Endothelial cell of umbilical vein (primary cell): ENCODE measurements around the gene NEURL1B. TPM values are rescaled to one million over a fixed set of nuclear protein-coding genes. Genes with fewer than 3 reads are reported as not detected.

Source experiments
- BruUV-seq: library from RNA; stranded (reverse); fragments of 400-500 nt; replicated peaks from 2 replicates; lab custom pipeline; 2021; lab: Mats Ljungman, UMichigan
- CTCF ChIA-PET: fragments of 300-600, 350-600 bp; sonication (Branson Sonifier 250); formaldehyde crosslinking; loops from one replicate; lab custom pipeline; 2021; ENCODE audit warnings: antibody characterized with exemption, inconsistent platforms; lab: Charles Lee
- POLR2A ChIA-PET: fragments of 300-600, 350-600 bp; sonication (Branson Sonifier 250); formaldehyde crosslinking; loops from one replicate; lab custom pipeline; 2021; ENCODE audit warnings: antibody characterized with exemption, inconsistent platforms; lab: Charles Lee
- DNase-seq: peaks from one replicate; pipeline ENCODE4 v3.0.0-alpha.2; 2011; ENCODE audit warnings: low read depth, low spot score
- FAIRE-seq: peaks from 2 replicates; lab custom pipeline; 2011; peaks lifted over from hg19 to GRCh38; lab: Jason Lieb, UNC
- H2AFZ ChIP-seq: 2 replicates; pipeline ENCODE4 v1.6.0; 2012; ENCODE audit warnings: low read depth, low read length, control low read depth, inconsistent platforms
- H3K27ac ChIP-seq: 2 replicates; pipeline ENCODE4 v1.5.1; 2011; ENCODE audit warnings: low read depth, mild to moderate bottlenecking, control low read depth, low read length, moderate library complexity; ENCODE audit not compliant: insufficient read depth
- H3K27me3 ChIP-seq, 2 experiments: 2 replicates each; pipeline versions ENCODE4 v1.6.0 to v1.6.1; 2011; ENCODE audit warnings: low read length in 2 of 2, mixed read lengths in 1 of 2; ENCODE audit not compliant: control insufficient read depth in 2 of 2, insufficient read depth in 2 of 2
- H3K36me3 ChIP-seq, 2 experiments: 2 replicates in 1 of 2; 3 replicates in 1 of 2; pipeline ENCODE4 v1.5.1; 2011; ENCODE audit warnings: low read length in 2 of 2, mild to moderate bottlenecking in 1 of 2, moderate library complexity in 1 of 2; ENCODE audit not compliant: control insufficient read depth in 2 of 2, insufficient read depth in 2 of 2; ENCODE audit errors: extremely low read depth in 1 of 2
- H3K4me1 ChIP-seq: 3 replicates; pipeline ENCODE4 v1.5.1; 2011; ENCODE audit warnings: mild to moderate bottlenecking, low read length; ENCODE audit not compliant: control insufficient read depth, insufficient read depth; ENCODE audit errors: extremely low read depth
- H3K4me2 ChIP-seq: 2 replicates; pipeline ENCODE4 v1.6.1; 2011; ENCODE audit warnings: low read length, control low read depth, mixed read lengths; ENCODE audit not compliant: insufficient read depth
- H3K4me3 ChIP-seq, 3 experiments: fragments of 200-600 bp in 1 of 3; sonication (generic), shearing (Covaris generic) in 1 of 3; replicated peaks in 1 of 3; 2 replicates each; pipeline ENCODE4 v1.5.1; 2011 to 2016; ENCODE audit warnings: control low read depth in 3 of 3, low read length in 3 of 3, mild to moderate bottlenecking in 2 of 3, inconsistent platforms in 1 of 3, low read depth in 1 of 3, moderate library complexity in 1 of 3; ENCODE audit not compliant: insufficient read depth in 1 of 3
- H3K79me2 ChIP-seq: 2 replicates; pipeline ENCODE4 v1.6.0; 2012; ENCODE audit warnings: low read length, inconsistent platforms; ENCODE audit not compliant: control insufficient read depth, insufficient read depth
- H3K9ac ChIP-seq: replicated peaks from 2 replicates; pipeline ENCODE3; 2011; ENCODE audit warnings: low read length, control low read depth; ENCODE audit not compliant: insufficient read depth; ENCODE audit errors: extremely low read depth
- H3K9me1 ChIP-seq: replicated peaks from 3 replicates; pipeline ENCODE4 v1.6.0; 2011; ENCODE audit warnings: mild to moderate bottlenecking, low read length; ENCODE audit not compliant: control insufficient read depth, insufficient read depth; ENCODE audit errors: extremely low read depth
- H3K9me3 ChIP-seq: replicated peaks from 2 replicates; pipeline ENCODE4 v1.5.1; 2012; ENCODE audit warnings: low read length, inconsistent platforms; ENCODE audit not compliant: control insufficient read depth, insufficient read depth
- H4K20me1 ChIP-seq: replicated peaks from 2 replicates; pipeline ENCODE3; 2011; ENCODE audit warnings: mild to moderate bottlenecking, low read length; ENCODE audit not compliant: control insufficient read depth, insufficient read depth; ENCODE audit errors: extremely low read depth
- EZH2 ChIP-seq: IDR thresholded peaks from 2 replicates; pipeline ENCODE4 v1.6.1; 2012; ENCODE audit warnings: borderline replicate concordance, low read depth, mild to moderate bottlenecking, moderate library complexity, low read length, inconsistent platforms; ENCODE audit not compliant: severe bottlenecking
- FOS ChIP-seq: IDR thresholded peaks from 2 replicates; pipeline ENCODE4 v1.6.1; 2011; ENCODE audit warnings: mild to moderate bottlenecking, low read length, moderate library complexity, borderline replicate concordance; ENCODE audit not compliant: insufficient read depth
- GATA2 ChIP-seq: IDR thresholded peaks from 2 replicates; pipeline ENCODE4 v1.7.0; 2011; ENCODE audit warnings: low read depth, mild to moderate bottlenecking, moderate library complexity, mixed read lengths, low read length; ENCODE audit not compliant: insufficient read length, insufficient read depth
- JUN ChIP-seq: IDR thresholded peaks from 2 replicates; pipeline ENCODE4 v1.6.1; 2011; ENCODE audit warnings: borderline replicate concordance, low read depth; ENCODE audit not compliant: insufficient read length, insufficient read depth
- MYC ChIP-seq: IDR thresholded peaks from one replicate; pipeline ENCODE4 v1.6.1; 2011; ENCODE audit warnings: mild to moderate bottlenecking, low read depth, low read length
- POLR2A ChIP-seq: IDR thresholded peaks from 2 replicates; pipeline ENCODE4 v1.6.1; 2012; ENCODE audit warnings: low read depth, mild to moderate bottlenecking, control low read depth, low read length
- POLR2AphosphoS5 ChIP-seq: IDR thresholded peaks from 2 replicates; pipeline ENCODE4 v1.6.1; 2012; ENCODE audit warnings: low read depth, mild to moderate bottlenecking, control low read depth, low read length, moderate library complexity; ENCODE audit not compliant: insufficient read depth
- dilution Hi-C: fragments of 300-500 bp; cut with MboI; formaldehyde crosslinking; loops from one replicate; pipeline ENCODE4 v1.15.0; 2019; ENCODE audit warnings: low sequenced_read_pairs; ENCODE audit not compliant: extremely low pct_ligation_motif_present
- intact Hi-C: fragments of 100-400 bp; cut with micrococcal nuclease; formaldehyde crosslinking; loops from one replicate; pipeline ENCODE4 v1.10.0; 2022
- polyA plus RNA-seq, 4 experiments: library from polyadenylated mRNA; depleted of rRNA in 3 of 4; stranded (reverse) in 3 of 4; unstranded in 1 of 4; fragments of >200 nt; gene quantifications; 2 replicates each; pipeline versions ENCODE4 v1.2.1 to v1.2.3, GENCODE V29; 2011 to 2012; ENCODE audit warnings: missing spikeins in 1 of 4
- total RNA-seq: library from RNA; stranded (reverse); gene quantifications from 2 replicates; pipeline ENCODE4 v1.2.3, GENCODE V29; 2021
- TF ChIP-seq, protein P1 (sequence below): IDR thresholded peaks from 2 replicates; pipeline ENCODE4 v1.6.1; 2011; ENCODE audit not compliant: insufficient read depth, insufficient read length
- TF ChIP-seq, protein P2 (sequence below), 2 donors: IDR thresholded peaks; 1 replicate in 1 of 2; 2 replicates in 1 of 2; pipeline ENCODE4 v1.5.1; 2011; ENCODE audit warnings: low read length in 2 of 2, mild to moderate bottlenecking in 2 of 2, moderate library complexity in 2 of 2, control low read depth in 1 of 2, inconsistent platforms in 1 of 2, low read depth in 1 of 2; ENCODE audit not compliant: insufficient read depth in 1 of 2; ENCODE audit errors: extremely low read depth in 1 of 2

The NEURL1B gene
- total and polyA plus RNA-seq, 2 donors (not counting 3 experiments of a cell fraction or from before 2014, with no cell fraction given), result 0.44 to 1.6 TPM

DNA sequence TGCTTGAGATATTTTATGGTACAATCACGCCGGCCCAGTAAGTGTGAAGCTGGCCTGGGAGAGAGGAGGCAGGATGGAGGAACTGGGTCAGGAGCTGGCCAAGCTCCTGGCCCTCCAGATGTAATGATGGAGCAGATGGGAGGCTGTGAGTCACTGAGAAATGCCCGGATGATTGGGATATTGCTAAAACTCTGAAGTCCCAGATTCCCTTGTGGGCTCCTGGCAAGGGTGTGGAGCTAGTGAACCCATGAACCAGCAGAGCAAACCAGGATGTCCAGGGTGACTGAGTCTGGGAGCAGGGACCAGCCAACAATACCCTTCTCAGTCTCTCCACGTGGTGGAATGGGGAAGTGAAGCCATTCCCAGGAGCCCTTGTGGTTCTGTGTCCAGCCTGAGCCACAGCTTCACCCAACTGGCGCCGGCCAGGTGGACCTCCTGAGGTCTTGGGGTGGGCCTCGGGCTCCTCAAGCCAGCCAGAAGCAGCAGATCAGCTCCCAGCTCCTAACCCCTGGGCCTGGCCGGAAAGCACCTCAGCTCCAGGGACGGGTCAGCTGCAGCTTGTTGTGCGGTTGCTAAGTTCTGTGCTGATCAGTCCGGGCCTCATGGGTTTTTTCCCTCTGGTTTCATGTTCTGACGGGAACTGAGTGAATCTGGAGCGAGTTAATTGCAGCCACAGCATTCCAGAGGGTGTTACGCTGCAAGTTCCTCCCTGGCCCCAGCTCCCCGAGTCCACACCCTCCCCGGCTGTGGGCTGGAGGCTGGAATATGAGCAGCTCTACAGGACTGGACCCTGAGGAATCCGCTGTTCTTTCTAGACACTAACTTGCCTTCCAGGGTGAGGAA is 92.3 kb downstream of the NEURL1B start:
- ChIA-PET CTCF (interaction anchor here (0.7 to 2.2 kb wide), 12 partner anchors 10 to 198 kb away, joined by 3 to 17 read pairs (median 4); partner anchors contain the start of gene DUSP1), POLR2A (interaction anchor here (1.1 to 1.3 kb wide), 2 partner anchors 32 to 37 kb away, joined by 4 to 8 read pairs; partner anchors contain the start of gene DUSP1)
- no TSS peak for BruUV-seq
- dilution Hi-C loops, result no loop called here
- no peaks in the 10 kb centered on the region for H3K36me3 ChIP-seq
- H2AFZ ChIP-seq, result peak overlapping the region; percentile 91
- H3K4me2 ChIP-seq, result no peak overlapping the region
- H3K27me3 ChIP-seq, result no peaks in the 10 kb centered on the region
- H4K20me1 ChIP-seq, result no peaks in the 10 kb centered on the region
- intact Hi-C loops, result loop anchor here (1.0 kb wide), 1 partner anchor 11 kb away; no protein-coding TSS in a partner anchor
- TF ChIP-seq EZH2 (no peak), GATA2 (no peak), FOS (no peak), POLR2A (no peak)
- TF ChIP-seq, protein P1, sequence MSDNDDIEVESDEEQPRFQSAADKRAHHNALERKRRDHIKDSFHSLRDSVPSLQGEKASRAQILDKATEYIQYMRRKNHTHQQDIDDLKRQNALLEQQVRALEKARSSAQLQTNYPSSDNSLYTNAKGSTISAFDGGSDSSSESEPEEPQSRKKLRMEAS, result peak; percentile 24
- H3K9ac ChIP-seq, result peak overlapping the region; percentile 5
- H3K27ac ChIP-seq, result peak overlapping the region; percentile 24
- H3K79me2 ChIP-seq, result no peaks in the 10 kb centered on the region
- H3K9me1 ChIP-seq, result no peaks in the 10 kb centered on the region
- no peak overlapping the region for H3K4me3 ChIP-seq
- no peaks in the 10 kb centered on the region for H3K9me3 ChIP-seq
- H3K4me1 ChIP-seq, result peaks cover 9% of the 10 kb centered on the region
- peak; percentile 72 for FAIRE-seq
- DNase-seq, result peak; percentile 62

DNA sequence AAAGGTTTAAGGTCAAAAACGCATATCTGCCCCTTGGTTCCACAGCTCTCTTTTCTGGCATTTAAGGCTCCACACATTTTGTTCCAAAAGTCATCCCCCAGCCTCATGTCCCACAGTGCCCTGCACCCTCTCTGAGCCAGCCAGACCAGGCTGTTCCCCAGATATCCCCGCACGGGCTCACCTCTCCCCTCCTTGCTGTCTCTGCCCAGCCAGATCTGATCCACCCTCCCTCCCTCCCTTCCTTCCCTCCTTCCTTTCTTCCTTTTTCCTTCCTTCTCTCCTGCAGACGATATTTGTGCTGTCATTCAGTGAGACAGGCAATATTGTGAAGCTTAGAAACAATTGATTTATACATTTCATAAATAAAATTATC is 92.9 kb downstream of the NEURL1B start:
- peak overlapping the region; percentile 91 for H2AFZ ChIP-seq
- no peak overlapping the region for H3K9ac ChIP-seq
- ChIA-PET CTCF (interaction anchor here (0.8 to 2.2 kb wide), 7 partner anchors 10 to 178 kb away, joined by 3 to 17 read pairs (median 9); partner anchors contain the start of gene DUSP1), POLR2A (interaction anchor here (1.1 to 1.3 kb wide), 2 partner anchors 31 to 37 kb away, joined by 4 to 8 read pairs; partner anchors contain the start of gene DUSP1)
- H3K79me2 ChIP-seq, result no peaks in the 10 kb centered on the region
- H3K9me1 ChIP-seq, result no peaks in the 10 kb centered on the region
- H3K27me3 ChIP-seq, result no peaks in the 10 kb centered on the region
- no peak overlapping the region for H3K4me3 ChIP-seq
- BruUV-seq, result no TSS peak
- DNase-seq (no peak), FAIRE-seq (peak; percentile 24)
- H4K20me1 ChIP-seq, result no peaks in the 10 kb centered on the region
- no peaks in the 10 kb centered on the region for H3K9me3 ChIP-seq
- no peak overlapping the region for H3K4me2 ChIP-seq
- no peaks in the 10 kb centered on the region for H3K36me3 ChIP-seq
- TF ChIP-seq JUN (no peak), POLR2A (no peak), FOS (no peak), POLR2AphosphoS5 (no peak), GATA2 (no peak), EZH2 (no peak), MYC (no peak)
- TF ChIP-seq, protein P1, result no peak
- TF ChIP-seq, protein P2, sequence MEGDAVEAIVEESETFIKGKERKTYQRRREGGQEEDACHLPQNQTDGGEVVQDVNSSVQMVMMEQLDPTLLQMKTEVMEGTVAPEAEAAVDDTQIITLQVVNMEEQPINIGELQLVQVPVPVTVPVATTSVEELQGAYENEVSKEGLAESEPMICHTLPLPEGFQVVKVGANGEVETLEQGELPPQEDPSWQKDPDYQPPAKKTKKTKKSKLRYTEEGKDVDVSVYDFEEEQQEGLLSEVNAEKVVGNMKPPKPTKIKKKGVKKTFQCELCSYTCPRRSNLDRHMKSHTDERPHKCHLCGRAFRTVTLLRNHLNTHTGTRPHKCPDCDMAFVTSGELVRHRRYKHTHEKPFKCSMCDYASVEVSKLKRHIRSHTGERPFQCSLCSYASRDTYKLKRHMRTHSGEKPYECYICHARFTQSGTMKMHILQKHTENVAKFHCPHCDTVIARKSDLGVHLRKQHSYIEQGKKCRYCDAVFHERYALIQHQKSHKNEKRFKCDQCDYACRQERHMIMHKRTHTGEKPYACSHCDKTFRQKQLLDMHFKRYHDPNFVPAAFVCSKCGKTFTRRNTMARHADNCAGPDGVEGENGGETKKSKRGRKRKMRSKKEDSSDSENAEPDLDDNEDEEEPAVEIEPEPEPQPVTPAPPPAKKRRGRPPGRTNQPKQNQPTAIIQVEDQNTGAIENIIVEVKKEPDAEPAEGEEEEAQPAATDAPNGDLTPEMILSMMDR (IDR thresholded peaks at IDR 0.05; ENCODE audit: extremely low read depth in 1 of 2, insufficient read depth in 1 of 2, low read depth in 1 of 2, low read length in 2 of 2), result no peak
- H3K4me1 ChIP-seq, result peaks cover 9% of the 10 kb centered on the region
- intact Hi-C loops (loop anchor here (1.0 kb wide), 1 partner anchor 12 kb away; no protein-coding TSS in a partner anchor), dilution Hi-C loops (no loop called here)
- peak overlapping the region; percentile 24 for H3K27ac ChIP-seq
